NCI-H2171 treated with DMSO at 0.1 percent for 48 hours (cell line): Measurements from ENCODE around the gene CDH12.

Experiments
- DNase-seq: peaks from one replicate; lab custom pipeline; 2025; lab: John Stamatoyannopoulos, UW

CDH12 gene

GRCh38 chr5:21709770-21710169 is 1143.4 kb downstream of the CDH12 start:
- DNase-seq = peak; percentile 58

GRCh38 chr5:21704974-21705668 is 1148.0 kb downstream of the CDH12 start:
- no peak for DNase-seq

DNA sequence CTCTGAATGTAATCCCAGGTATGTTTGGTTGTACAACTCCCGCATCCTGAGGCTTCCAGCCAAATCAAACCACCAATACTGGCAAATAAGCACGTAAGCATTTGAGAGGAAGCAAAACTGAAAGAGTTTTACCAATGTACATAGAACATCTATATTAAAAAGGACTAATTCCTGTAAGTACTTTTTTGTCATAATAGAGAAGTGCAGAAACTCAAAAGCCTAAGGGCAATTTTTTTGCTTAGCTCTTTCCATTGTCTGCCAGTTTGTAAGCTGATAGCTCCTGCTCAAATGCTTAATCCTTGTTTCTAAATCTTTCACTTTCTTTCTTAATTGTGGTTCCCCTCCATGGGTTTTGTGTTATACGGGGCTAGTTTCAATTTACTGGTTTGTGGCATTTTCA is 1151.8 kb downstream of the CDH12 start:
- DNase-seq = peak; percentile 52
